Measurements from ENCODE around the gene ADCY2. TPM values are rescaled to one million over a fixed set of nuclear protein-coding genes. Genes with fewer than 3 reads are reported as not detected.

Gene ADCY2
- total RNA-seq, 1 experiment from 2014 or later, result 0.34 TPM

GRCh38 chr5:7540736-7541485, 145.0 kb downstream of the ADCY2 start:
- no peak for DNase-seq (ENCODE audit: low spot score)
- no peak overlapping the region for H3K27ac ChIP-seq (ENCODE audit: low read depth, low read length, poor library complexity, severe bottlenecking)
- no peaks in the 10 kb centered on the region for H3K9me3 ChIP-seq (ENCODE audit: low read depth, low read length, poor library complexity, severe bottlenecking)
- TF ChIP-seq CTCF (conservative IDR thresholded peaks at IDR 0.05; ENCODE audit: low read depth, low read length) (no peak), EZH2 (IDR thresholded peaks at IDR 0.05; ENCODE audit: borderline replicate concordance, low read depth, low read length, poor library complexity, severe bottlenecking) (no peak)
- no peak overlapping the region for H3K4me3 ChIP-seq (ENCODE audit: low read depth, low read length, poor library complexity, severe bottlenecking)
- intact Hi-C loops (cut with micrococcal nuclease; ENCODE audit: unreplicated experiment), result no loop called here
- ChIA-PET POLR2A (ENCODE audit: low non-redundant PET) (interaction anchor here (0.6 kb wide), 1 partner anchor 22 kb away, joined by 11 read pairs; no protein-coding TSS in a partner anchor), CTCF (no interaction called here)
- no peaks in the 10 kb centered on the region for H3K36me3 ChIP-seq (ENCODE audit: insufficient read depth, low read length, poor library complexity, severe bottlenecking)
- H3K27me3 ChIP-seq (replicated peaks; ENCODE audit: insufficient read depth, low read depth, low read length, poor library complexity), result no peaks in the 10 kb centered on the region
- no peaks in the 10 kb centered on the region for H3K4me1 ChIP-seq (ENCODE audit: insufficient read depth, low read length, poor library complexity, severe bottlenecking)
- BruUV-seq (replicated peaks), result no TSS peak

- Histone ChIP-seq H3K36me3 (ENCODE audit: insufficient read depth, low read length, poor library complexity, severe bottlenecking) (no peaks in the 10 kb centered on the region), H3K27me3 (replicated peaks; ENCODE audit: insufficient read depth, low read depth, low read length, poor library complexity) (no peaks in the 10 kb centered on the region), H3K9me3 (ENCODE audit: low read depth, low read length, poor library complexity, severe bottlenecking) (no peaks in the 10 kb centered on the region), H3K4me3 (ENCODE audit: low read depth, low read length, poor library complexity, severe bottlenecking) (no peak overlapping the region), H3K4me1 (ENCODE audit: insufficient read depth, low read length, poor library complexity, severe bottlenecking) (no peaks in the 10 kb centered on the region), H3K27ac (ENCODE audit: low read depth, low read length, poor library complexity, severe bottlenecking) (no peak overlapping the region)
- DNase-seq (ENCODE audit: low spot score), result no peak
- CTCF ChIA-PET, result no interaction called here
- no TSS peak for BruUV-seq (replicated peaks)
- intact Hi-C loops (cut with micrococcal nuclease; ENCODE audit: unreplicated experiment), result no loop called here
- no peak for TF ChIP-seq CTCF (conservative IDR thresholded peaks at IDR 0.05; ENCODE audit: low read depth, low read length)
- TF ChIP-seq EZH2 (IDR thresholded peaks at IDR 0.05; ENCODE audit: borderline replicate concordance, low read depth, low read length, poor library complexity, severe bottlenecking), result no peak
- POLR2A ChIA-PET (ENCODE audit: low non-redundant PET), result no interaction called here
These were observed 146.0 kb downstream of the ADCY2 start for GRCh38 chr5:7541898-7542297.

- intact Hi-C loops (cut with micrococcal nuclease; ENCODE audit: unreplicated experiment), result no loop called here
- DNase-seq (ENCODE audit: low spot score), result no peak
- H3K4me3 ChIP-seq (ENCODE audit: low read depth, low read length, poor library complexity, severe bottlenecking), result no peak overlapping the region
- H3K4me1 ChIP-seq (ENCODE audit: insufficient read depth, low read length, poor library complexity, severe bottlenecking), result no peaks in the 10 kb centered on the region
- H3K27me3 ChIP-seq (replicated peaks; ENCODE audit: insufficient read depth, low read depth, low read length, poor library complexity), result no peaks in the 10 kb centered on the region
- ChIA-PET CTCF (no interaction called here), POLR2A (ENCODE audit: low non-redundant PET) (no interaction called here)
- H3K36me3 ChIP-seq (ENCODE audit: insufficient read depth, low read length, poor library complexity, severe bottlenecking), result no peaks in the 10 kb centered on the region
- no peak for TF ChIP-seq CTCF (conservative IDR thresholded peaks at IDR 0.05; ENCODE audit: low read depth, low read length)
- no peak for TF ChIP-seq EZH2 (IDR thresholded peaks at IDR 0.05; ENCODE audit: borderline replicate concordance, low read depth, low read length, poor library complexity, severe bottlenecking)
- no peak overlapping the region for H3K27ac ChIP-seq (ENCODE audit: low read depth, low read length, poor library complexity, severe bottlenecking)
- BruUV-seq (replicated peaks), result no TSS peak
- no peaks in the 10 kb centered on the region for H3K9me3 ChIP-seq (ENCODE audit: low read depth, low read length, poor library complexity, severe bottlenecking)
These were observed 150.6 kb downstream of the ADCY2 start for GRCh38 chr5:7546555-7546954.
